Mononuclear cell (primary cell): ENCODE measurements around the gene KLF1. TPM values are rescaled to one million over a fixed set of nuclear protein-coding genes. Genes with fewer than 3 reads are reported as not detected.

ENCODE experiments used
- H3K27me3 ChIP-seq: 2 replicates; pipeline ENCODE4 v1.6.0; 2011; ENCODE audit warnings: low read length, control low read depth; ENCODE audit not compliant: insufficient read depth
- H3K4me1 ChIP-seq: 2 replicates; pipeline ENCODE4 v1.5.1; 2011; ENCODE audit warnings: mild to moderate bottlenecking, low read length, control low read depth; ENCODE audit not compliant: insufficient read depth
- H3K4me3 ChIP-seq: 2 replicates; pipeline ENCODE4 v1.5.1; 2011; ENCODE audit warnings: mild to moderate bottlenecking, low read length, moderate library complexity
- H3K9me3 ChIP-seq: 2 replicates; pipeline ENCODE4 v1.5.1; 2011; ENCODE audit warnings: low read depth, mild to moderate bottlenecking, control low read depth, low read length
- total RNA-seq: library from RNA; depleted of rRNA; stranded (reverse); fragments of >200 nt; gene quantifications from one replicate; pipeline ENCODE4 v1.2.3, GENCODE V29; 2012

The KLF1 gene
- total RNA-seq, 1 donor = not detected

GRCh38 chr19:12882589-12882988 lies 4.4 kb downstream of the KLF1 start:
- no peaks in the 10 kb centered on the region for H3K27me3 ChIP-seq
- no peak overlapping the region for H3K4me3 ChIP-seq
- peaks cover 62% of the 10 kb centered on the region for H3K4me1 ChIP-seq
- no peaks in the 10 kb centered on the region for H3K9me3 ChIP-seq

- Histone ChIP-seq H3K9me3 (no peaks in the 10 kb centered on the region), H3K27me3 (no peaks in the 10 kb centered on the region), H3K4me3 (peak within 1 kb of the TSS; percentile 64), H3K4me1 (peaks cover 62% of the 10 kb centered on the region)
These were observed 5.7 kb downstream of the KLF1 start, which contains the start of gene DNASE2 for GRCh38 chr19:12881172-12881808. TSS of gene DNASE2 (minus strand) at chr19:12881449. CDS start at chr19:12881375, 74 bp downstream.

DNA sequence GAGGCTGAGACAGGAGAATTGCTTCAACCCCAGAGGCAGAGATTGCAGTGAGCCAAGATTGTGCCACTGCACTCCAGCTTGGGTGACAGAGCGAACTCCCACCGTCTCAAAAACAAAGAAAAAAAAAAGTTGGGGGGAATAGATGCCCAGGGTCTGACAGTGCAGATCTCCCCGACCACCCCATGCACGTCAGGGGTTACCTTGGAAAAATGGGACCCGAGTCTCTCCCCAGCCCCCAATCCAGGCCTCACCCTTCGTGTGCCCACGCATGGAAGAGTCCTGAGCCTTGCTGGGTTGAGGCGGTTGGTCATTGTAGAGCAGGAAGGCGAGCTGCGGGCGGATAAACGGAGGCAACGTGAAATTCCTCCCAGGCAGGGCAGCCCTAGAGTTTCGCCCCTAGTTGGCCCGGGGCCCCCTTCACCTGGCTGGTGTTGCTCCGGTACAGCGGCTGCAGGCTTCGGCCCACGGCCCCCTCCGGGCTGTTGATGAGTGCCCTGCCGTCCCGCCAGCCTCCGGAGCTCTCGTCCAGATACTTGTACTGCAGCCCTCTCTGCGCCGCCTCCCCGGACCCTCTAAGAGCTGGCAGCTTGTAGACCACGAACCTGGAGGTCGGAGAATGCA lies 6.3 kb downstream of the KLF1 start:
- Histone ChIP-seq H3K4me3 (peak overlapping the region; percentile 64), H3K4me1 (peaks cover 58% of the 10 kb centered on the region), H3K27me3 (no peaks in the 10 kb centered on the region), H3K9me3 (no peaks in the 10 kb centered on the region)

DNA sequence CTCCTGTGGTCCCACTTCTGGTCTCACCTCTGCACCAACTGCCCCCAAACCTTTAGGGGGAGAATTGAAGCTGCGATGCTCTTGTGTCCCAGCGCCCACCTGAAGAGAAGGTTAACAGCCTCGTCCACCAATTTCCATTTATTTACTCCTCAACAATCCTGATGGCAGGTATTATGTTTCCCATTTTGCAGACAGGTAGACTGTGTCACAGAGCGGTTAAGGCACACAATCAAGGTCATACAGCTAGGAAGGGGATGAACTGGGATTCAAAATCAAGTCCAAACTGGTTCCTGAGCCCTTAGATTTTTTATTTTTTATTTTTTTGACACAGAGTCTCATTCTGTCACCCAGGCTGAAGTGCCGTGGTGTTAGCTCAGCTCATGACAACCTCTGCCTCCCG lies 11.9 kb downstream of the KLF1 start:
- Histone ChIP-seq H3K27me3 (no peaks in the 10 kb centered on the region), H3K4me3 (no peak overlapping the region), H3K4me1 (peaks cover 3% of the 10 kb centered on the region), H3K9me3 (no peaks in the 10 kb centered on the region)

DNA sequence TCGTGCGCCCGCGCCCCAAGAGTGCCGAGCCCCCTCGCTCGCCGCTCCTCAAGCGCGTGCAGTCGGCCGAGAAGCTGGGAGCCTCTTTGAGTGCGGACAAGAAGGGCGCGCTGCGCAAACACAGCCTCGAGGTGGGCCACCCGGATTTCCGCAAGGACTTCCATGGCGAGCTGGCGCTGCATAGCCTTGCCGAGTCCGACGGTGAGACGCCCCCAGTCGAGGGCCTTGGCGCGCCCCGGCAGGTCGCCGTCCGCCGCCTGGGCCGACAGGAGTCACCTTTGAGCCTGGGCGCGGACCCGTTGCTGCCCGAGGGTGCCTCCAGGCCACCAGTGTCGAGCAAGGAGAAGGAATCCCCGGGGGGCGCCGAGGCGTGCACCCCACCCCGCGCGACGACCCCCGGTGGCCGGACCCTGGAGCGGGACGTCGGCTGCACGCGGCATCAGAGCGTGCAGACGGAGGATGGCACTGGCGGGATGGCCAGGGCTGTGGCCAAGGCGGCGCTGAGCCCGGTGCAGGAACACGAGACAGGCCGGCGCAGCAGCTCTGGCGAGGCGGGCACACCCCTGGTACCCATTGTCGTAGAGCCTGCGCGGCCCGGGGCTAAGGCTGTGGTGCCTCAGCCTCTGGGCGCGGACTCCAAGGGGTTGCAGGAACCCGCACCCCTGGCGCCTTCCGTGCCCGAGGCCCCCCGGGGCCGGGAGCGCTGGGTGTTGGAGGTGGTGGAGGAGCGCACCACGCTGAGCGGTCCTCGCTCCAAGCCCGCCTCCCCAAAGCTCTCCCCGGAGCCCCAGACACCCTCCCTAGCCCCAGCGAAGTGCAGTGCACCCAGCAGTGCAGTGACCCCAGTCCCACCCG lies 12.9 kb downstream of the KLF1 start:
- Histone ChIP-seq H3K4me3 (no peak overlapping the region), H3K9me3 (no peaks in the 10 kb centered on the region), H3K4me1 (no peaks in the 10 kb centered on the region), H3K27me3 (no peaks in the 10 kb centered on the region)

DNA sequence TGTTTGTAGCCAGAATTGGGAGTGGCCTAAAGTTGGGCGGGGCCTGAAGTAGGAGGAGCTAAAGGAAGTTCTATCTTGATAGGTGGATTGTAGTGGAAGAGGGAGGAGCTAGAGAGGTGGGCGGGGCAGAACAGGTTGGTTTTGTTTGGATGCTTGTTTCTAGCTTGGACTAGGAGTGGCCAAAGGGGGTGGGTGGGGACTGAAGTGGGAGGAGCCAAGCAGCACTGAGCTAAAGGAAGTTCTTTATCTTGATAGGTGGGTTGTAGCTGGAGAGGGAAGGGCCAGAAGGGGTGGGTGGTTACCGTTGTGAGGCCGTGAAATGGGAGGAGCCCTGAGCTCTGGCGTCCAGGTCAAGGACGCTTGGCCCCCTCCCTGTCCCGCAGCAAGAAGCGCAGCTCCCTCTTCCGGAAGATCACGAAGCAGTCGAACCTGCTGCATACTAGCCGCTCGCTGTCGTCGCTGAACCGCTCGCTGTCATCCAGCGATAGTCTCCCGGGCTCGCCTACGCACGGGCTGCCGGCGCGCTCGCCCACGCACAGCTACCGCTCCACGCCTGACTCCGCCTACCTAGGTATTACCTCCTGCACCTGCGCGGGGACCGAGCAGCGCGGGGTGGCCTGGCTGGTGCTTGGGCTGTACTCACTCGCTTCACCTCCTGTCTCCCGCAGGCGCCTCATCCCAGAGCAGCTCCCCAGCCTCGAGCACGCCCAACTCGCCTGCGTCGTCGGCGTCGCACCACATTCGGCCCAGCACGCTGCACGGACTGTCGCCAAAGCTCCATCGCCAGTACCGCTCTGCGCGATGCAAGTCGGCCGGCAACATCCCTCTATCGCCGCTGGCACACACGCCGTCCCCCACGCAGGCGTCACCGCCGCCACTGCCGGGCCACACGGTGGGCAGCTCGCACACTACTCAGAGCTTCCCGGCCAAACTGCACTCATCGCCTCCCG lies 13.8 kb downstream of the KLF1 start:
- no peaks in the 10 kb centered on the region for H3K9me3 ChIP-seq
- H3K4me1 ChIP-seq = no peaks in the 10 kb centered on the region
- H3K4me3 ChIP-seq = no peak overlapping the region
- no peaks in the 10 kb centered on the region for H3K27me3 ChIP-seq

DNA sequence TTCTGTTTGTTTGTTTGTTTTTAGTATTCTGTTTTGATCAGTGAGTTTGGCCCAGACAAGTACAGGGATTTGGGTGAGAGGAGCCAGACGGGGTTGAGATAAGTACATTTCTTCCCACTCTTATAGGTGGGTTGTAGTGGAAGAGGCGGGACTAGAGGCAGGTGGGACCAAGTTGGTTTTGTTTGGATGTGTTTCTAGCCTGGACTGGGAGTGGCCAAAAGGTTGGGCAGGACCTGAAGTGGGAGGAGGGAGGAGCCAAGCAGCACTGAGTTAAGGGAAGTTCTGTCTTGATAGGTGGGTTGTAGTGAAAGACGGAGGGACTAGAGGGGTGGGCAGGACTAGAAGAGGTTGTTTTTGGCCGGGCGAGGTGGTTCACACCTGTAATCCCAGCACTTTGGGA lies 14.7 kb downstream of the KLF1 start:
- Histone ChIP-seq H3K4me3 (no peak overlapping the region), H3K9me3 (no peaks in the 10 kb centered on the region), H3K27me3 (no peaks in the 10 kb centered on the region), H3K4me1 (peaks cover 8% of the 10 kb centered on the region)

DNA sequence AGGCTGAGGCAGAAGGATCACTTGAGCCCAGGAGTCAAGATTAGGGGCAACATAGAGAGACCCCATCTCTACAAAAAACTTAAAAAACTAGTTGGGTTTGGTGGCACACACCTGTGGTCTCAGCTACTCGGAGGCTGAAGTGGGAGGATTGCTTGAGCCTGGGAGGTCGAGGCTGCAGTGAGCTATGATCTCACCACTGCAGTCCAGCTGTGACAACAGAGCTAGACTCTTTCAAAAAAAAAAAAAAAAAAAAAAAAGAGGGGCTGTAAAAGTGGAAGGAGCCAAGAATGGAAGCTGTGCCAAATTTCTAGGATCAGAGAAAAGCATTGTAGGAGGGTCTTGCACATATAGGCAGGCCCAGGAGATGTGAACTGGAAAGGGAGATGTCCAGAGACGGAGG lies 15.3 kb downstream of the KLF1 start:
- Histone ChIP-seq H3K27me3 (no peaks in the 10 kb centered on the region), H3K4me1 (peaks cover 11% of the 10 kb centered on the region), H3K4me3 (no peak overlapping the region), H3K9me3 (no peaks in the 10 kb centered on the region)

GRCh38 chr19:12868540-12869112 lies 18.4 kb downstream of the KLF1 start:
- H3K4me3 ChIP-seq = no peak overlapping the region
- H3K27me3 ChIP-seq = no peaks in the 10 kb centered on the region
- no peaks in the 10 kb centered on the region for H3K9me3 ChIP-seq
- H3K4me1 ChIP-seq = peaks cover 11% of the 10 kb centered on the region

GRCh38 chr19:12867120-12868099 lies 19.6 kb downstream of the KLF1 start:
- Histone ChIP-seq H3K27me3 (no peaks in the 10 kb centered on the region), H3K4me1 (peaks cover 11% of the 10 kb centered on the region), H3K4me3 (peak overlapping the region; percentile 36), H3K9me3 (no peaks in the 10 kb centered on the region)

GRCh38 chr19:12866416-12867119 lies 20.4 kb downstream of the KLF1 start:
- H3K4me3 ChIP-seq = no peak overlapping the region
- H3K9me3 ChIP-seq = no peaks in the 10 kb centered on the region
- H3K4me1 ChIP-seq = peaks cover 11% of the 10 kb centered on the region
- no peaks in the 10 kb centered on the region for H3K27me3 ChIP-seq

DNA sequence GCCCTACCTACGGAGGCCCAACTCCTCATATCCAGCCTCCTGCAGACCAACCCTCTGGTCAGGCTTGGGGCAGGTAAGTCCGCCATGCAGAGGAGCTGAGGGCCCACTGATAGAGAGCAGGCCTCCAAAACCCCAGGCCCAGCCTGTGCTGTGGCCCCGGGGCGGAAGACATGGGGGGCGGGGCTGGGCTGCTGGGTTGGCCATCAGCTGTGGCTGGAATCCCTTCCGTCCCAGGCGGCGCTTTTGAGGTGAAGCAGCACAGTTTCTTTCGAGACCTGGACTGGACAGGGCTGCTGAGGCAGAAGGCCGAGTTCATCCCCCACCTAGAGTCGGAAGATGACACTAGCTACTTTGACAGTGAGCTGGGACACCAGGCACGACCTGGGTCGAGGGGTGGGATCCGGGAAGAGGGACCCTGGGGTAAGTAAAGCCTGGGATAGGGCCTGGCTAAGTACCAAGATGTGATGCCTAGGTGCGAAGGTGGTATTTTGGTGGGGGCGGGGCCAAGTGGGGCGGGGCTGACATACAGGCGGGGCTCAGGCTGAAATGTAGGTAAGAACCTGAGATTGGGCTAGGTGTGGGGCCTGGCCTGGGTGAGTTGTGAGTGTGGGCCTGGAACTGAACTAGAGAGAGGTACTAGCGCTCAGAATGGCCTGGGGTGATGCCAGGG lies 21.1 kb downstream of the KLF1 start:
- Histone ChIP-seq H3K9me3 (no peaks in the 10 kb centered on the region), H3K4me3 (no peak overlapping the region), H3K27me3 (no peaks in the 10 kb centered on the region), H3K4me1 (peaks cover 11% of the 10 kb centered on the region)
